Activated CD8-positive, alpha-beta memory T cell treated with anti-CD3 and anti-CD28 coated beads for 36 hours (primary cell): ENCODE results near the gene PAN2. TPM values are rescaled to one million over a fixed set of nuclear protein-coding genes. Genes with fewer than 3 reads are reported as not detected.
"Not testable (repeated sequence)": the region's sequence is repeated elsewhere in the genome, so short reads cannot be mapped to it uniquely, and the experiment has no call there.

Experiments
- CTCF ChIA-PET: fragments of 350-600 bp; sonication (Branson Sonifier 250); formaldehyde crosslinking; loops from one replicate; lab custom pipeline; 2021; ENCODE audit warnings: antibody characterized with exemption; lab: Charles Lee
- POLR2A ChIA-PET: fragments of 350-600 bp; sonication (Branson Sonifier 250); formaldehyde crosslinking; loops from one replicate; lab custom pipeline; 2021; ENCODE audit warnings: antibody characterized with exemption; lab: Charles Lee
- total RNA-seq, 2 experiments: library from RNA; stranded (reverse); gene quantifications; one replicate each; pipeline ENCODE4 v1.2.3, GENCODE V29; 2021

Gene PAN2
- total RNA-seq, 2 experiments from 2014 or later: 25.5 to 25.8 TPM

DNA sequence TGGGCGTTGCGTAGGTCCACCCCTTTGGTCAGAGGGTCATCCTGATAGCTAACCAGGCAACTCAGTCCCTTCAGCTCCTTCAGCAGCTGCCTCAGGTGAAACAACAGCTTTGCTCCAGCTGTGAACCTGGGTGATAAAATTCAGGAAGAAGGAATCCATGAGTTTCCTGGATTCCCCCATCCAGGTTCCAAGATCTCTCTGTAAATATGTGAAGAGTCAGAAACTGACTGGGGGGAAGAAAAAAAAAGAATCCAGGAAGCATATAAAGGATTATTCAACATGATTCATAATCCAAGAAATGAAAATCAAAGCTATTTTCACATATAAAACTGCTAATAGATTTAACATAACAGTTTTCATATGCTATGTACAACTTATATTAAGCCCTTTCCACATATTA is 17.5 kb upstream of the PAN2 start:
- POLR2A ChIA-PET: no interaction called here

DNA sequence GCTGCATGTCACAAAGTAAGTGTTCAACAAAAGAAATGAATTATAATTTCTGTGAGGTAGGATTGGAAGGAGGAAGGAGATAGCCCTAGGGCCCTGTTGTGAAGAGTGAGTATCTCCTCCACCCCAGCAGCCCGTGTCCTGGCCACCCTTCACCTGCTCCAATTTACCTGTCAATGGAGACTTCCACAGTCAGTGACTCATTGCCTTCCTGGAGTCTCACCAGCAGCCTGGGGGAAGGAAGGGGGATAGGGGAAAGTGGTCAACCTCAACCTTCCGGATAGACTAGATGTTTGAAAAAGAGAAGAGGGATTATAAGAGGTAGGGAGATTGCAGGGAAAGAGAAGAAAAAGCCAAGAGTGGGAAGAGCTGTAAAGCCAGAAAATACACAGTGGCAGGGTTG is 16.9 kb upstream of the PAN2 start:
- POLR2A ChIA-PET: no interaction called here

More for the DNA sequence above, 17.5 kb upstream of the PAN2 start:
- CTCF ChIA-PET: interaction anchor here (0.6 to 1.7 kb wide), 3 partner anchors 11 to 195 kb away, joined by 3 to 4 read pairs (median 3); partner anchors contain the start of gene PAN2

DNA sequence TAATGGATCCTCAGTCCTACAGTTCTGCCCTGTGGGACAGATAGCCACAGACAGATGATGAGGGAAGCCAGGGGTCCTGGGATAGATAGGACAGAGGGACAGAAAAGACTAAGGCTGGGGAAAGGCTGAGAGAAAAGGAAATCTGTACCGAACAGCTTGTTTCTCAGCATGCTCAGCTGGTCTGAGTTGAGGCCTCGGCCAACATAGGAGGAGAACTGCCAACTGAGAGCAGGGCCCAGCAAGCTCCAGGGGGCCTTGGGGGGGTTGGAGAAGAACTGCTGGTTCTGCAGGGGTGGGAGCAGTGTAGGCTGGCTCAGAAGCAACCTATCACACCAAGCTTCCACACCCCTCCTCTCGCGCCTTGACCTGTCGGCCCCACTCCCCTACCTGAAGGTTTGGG is 15.0 kb upstream of the PAN2 start:
- POLR2A ChIA-PET: interaction anchor here (1.0 kb wide), 1 partner anchor 9 kb away, joined by 3 read pairs; no protein-coding TSS in a partner anchor
- CTCF ChIA-PET: no interaction called here

More for the DNA sequence above, 16.9 kb upstream of the PAN2 start:
- CTCF ChIA-PET: interaction anchor here (1.0 to 1.7 kb wide), 2 partner anchors 10 to 17 kb away, joined by 3 to 4 read pairs; partner anchors contain the start of gene PAN2

DNA sequence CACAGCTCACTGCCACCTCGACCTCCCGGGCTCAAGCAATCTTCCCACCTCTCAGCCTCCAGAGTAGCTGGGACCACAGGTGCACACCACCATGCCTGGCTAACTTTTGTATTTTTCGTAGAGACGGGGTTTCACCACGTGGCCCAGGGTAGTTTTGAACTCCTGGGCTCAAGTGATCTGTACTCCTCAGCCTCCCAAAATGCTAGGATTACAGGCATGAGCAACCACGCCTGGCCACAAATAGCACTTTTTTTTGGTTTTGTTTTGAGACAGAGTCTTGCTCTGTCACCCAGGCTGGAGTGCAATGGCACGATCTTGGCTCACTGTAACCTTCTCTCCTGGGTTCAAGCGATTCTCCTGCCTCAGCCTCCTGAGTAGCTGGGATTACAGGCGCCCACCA is 13.5 kb upstream of the PAN2 start:
- CTCF ChIA-PET: interaction anchor here (1.1 to 1.2 kb wide), 2 partner anchors 39 to 101 kb away, joined by 3 read pairs; no protein-coding TSS in a partner anchor
- POLR2A ChIA-PET: not testable (repeated sequence)

DNA sequence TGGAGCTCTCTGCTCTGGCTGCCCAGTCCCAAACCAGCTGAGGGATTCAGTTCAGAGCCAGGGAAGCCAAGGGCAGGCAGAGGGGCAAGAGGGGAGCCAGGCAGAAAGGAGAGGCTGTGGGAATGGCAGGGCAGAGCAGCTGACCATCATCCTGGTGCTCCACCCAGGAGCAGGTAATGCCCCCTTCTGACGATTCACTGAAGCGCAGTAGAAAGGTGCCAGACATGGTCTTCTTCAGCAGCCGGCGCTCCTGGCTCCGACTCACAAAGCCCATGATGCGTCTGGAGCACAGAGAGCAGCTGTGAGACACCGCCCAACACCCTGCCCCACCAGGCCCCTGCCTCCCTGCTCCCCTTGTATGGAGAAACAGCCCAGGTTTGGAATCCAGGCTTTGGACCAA is 12.9 kb upstream of the PAN2 start:
- CTCF ChIA-PET: interaction anchor here (1.1 to 1.2 kb wide), 2 partner anchors 40 to 100 kb away, joined by 3 read pairs; no protein-coding TSS in a partner anchor
- POLR2A ChIA-PET: no interaction called here

DNA sequence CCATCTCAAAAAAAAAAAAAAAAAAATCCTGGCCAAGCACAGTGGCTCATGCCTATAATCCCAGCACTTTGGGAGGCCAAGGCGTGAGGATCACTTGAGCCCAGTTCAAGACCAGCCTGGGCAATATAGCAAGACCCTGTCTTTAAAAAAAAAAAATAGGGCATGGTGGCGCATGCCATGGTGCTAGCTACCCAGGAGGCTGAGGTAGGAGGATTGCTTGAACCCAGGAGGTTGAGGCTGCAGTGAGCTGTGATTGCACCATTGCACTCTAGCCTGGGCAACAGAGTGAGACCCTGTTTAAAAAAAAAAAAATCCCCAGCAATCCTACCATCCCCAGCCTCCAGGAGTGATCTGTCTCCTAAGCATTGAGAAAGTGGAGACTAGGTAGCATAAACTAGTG is 8.5 kb upstream of the PAN2 start:
- CTCF ChIA-PET: interaction anchor here (0.7 to 4.0 kb wide), 2 partner anchors 26 to 117 kb away, joined by 5 to 13 read pairs; partner anchors contain the start of gene CNPY2
- POLR2A ChIA-PET: interaction anchor here (0.7 to 1.0 kb wide), 3 partner anchors 11 to 119 kb away, joined by 3 to 6 read pairs (median 4); no protein-coding TSS in a partner anchor

DNA sequence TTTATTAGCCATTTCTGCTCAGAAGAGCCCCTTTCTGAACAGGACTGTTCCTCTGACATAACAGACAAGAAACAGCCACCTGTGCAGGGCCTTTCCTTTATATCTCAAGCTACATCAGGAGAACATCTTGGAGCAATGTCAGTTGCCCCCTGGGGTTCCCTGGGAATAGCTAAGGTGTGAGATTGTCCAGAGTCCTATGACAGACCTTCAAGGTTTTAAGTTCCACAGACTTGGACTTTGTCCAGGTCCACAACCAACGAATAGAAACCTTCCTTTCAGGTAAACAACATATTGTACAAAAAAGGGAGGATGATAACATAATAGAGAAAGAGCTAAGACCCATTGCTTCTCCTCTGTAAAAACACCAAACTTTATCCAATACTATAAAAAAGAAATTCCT is 7.8 kb upstream of the PAN2 start:
- CTCF ChIA-PET: interaction anchor here (0.9 to 4.0 kb wide), 3 partner anchors 9 to 25 kb away, joined by 3 to 13 read pairs (median 4); partner anchors contain the start of genes CNPY2 and STAT2

DNA sequence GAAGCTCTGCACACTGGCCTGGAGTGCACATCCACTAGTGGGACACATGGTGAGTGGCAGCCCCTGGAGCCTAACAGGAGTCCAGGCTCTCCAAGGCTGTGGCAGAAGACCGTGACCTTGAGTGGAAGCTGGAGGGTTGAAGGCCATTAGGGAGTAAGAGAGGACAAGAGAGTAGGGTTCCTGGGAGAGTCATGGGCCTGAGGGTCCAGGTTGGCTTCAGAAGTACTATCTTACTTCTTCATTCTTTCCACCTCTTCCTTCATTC is 5.3 kb upstream of the PAN2 start:
- ChIA-PET CTCF (interaction anchor here (1.2 to 4.0 kb wide), 4 partner anchors 20 to 220 kb away, joined by 3 to 13 read pairs (median 9); partner anchors contain the start of genes CNPY2 and STAT2), POLR2A (interaction anchor here (1.0 to 2.3 kb wide), 6 partner anchors 18 to 110 kb away, joined by 3 to 28 read pairs (median 6); partner anchors contain the start of genes APOF, CS, STAT2 and TIMELESS)

More for the DNA sequence above, 7.8 kb upstream of the PAN2 start:
- POLR2A ChIA-PET: interaction anchor here (0.6 to 1.0 kb wide), 2 partner anchors 9 to 16 kb away, joined by 4 to 22 read pairs; no protein-coding TSS in a partner anchor

DNA sequence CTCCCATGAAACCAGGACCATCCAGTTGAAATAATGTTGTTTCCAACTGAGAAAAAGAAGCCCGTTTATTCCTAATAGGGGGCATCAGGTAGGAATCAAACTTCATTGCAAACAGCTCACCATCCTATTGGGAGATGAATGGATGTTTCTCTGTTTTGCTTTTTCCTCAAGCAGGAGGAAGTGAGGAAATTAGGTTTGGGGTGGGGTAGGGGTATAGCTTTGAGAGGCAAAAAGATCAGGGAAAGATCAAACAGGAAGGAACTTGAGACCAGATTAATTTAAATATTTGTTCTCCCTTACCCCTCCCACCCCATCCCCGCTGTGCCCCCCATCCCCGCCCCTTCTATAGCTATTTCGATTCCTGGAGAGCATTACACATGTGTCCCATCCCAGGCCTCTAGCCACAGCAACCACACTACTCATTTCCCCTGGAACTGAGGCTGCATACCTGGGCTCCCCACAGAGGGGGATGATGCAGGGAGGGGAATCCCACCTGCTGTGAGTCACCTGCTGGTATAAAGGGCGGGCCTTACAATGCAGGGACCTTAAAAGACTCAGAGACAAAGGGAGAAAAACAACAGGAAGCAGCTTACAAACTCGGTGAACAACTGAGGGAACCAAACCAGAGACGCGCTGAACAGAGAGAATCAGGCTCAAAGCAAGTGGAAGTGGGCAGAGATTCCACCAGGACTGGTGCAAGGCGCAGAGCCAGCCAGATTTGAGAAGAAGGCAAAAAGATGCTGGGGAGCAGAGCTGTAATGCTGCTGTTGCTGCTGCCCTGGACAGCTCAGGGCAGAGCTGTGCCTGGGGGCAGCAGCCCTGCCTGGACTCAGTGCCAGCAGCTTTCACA is 4.7 kb upstream of the PAN2 start, which contains the start of gene IL23A:
Gene IL23A (plus strand): TSS at position 577 of the 850 bp plus-strand sequence. CDS start 161 bp downstream, at position 738.
- POLR2A ChIA-PET: interaction anchor here (0.9 to 2.3 kb wide), 8 partner anchors 17 to 184 kb away, joined by 3 to 28 read pairs (median 5); partner anchors contain the start of genes APOF, CS, STAT2 and TIMELESS

DNA sequence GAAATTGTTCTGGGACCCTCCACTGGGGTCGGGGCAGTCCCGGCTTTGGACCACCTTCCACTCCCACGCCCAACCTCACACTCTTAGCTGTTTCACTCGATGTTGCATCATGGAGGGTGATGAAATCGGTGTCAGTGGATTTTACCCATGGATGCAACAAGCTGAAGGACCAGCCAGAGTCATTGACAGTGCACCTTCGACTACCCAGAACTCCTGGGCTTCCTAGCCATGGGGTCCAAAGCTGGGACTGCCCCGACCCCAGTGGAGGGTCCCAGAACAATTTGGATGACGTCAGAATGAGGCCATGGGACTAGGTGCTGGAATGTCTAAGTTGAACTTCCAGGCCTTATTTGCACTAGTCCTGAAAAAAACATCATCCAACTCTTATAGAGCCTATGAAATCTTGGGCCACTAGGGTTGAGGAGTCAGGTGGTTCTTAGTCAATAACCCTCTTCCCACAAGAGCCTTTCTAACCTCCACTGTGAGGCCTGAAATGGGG is 4.0 kb upstream of the PAN2 start:
- ChIA-PET CTCF (interaction anchor here (0.6 to 2.8 kb wide), 3 partner anchors 22 to 411 kb away, joined by 3 to 13 read pairs (median 3); partner anchors contain the start of gene STAT2), POLR2A (interaction anchor here (0.7 to 2.3 kb wide), 9 partner anchors 17 to 942 kb away, joined by 3 to 28 read pairs (median 7); partner anchors contain the start of genes APOF, CS, STAT2 and TIMELESS)

More for the DNA sequence above, 4.7 kb upstream of the PAN2 start, which contains the start of gene IL23A:
- CTCF ChIA-PET: interaction anchor here (1.2 to 4.0 kb wide), 4 partner anchors 21 to 220 kb away, joined by 3 to 13 read pairs (median 9); partner anchors contain the start of genes CNPY2 and STAT2

DNA sequence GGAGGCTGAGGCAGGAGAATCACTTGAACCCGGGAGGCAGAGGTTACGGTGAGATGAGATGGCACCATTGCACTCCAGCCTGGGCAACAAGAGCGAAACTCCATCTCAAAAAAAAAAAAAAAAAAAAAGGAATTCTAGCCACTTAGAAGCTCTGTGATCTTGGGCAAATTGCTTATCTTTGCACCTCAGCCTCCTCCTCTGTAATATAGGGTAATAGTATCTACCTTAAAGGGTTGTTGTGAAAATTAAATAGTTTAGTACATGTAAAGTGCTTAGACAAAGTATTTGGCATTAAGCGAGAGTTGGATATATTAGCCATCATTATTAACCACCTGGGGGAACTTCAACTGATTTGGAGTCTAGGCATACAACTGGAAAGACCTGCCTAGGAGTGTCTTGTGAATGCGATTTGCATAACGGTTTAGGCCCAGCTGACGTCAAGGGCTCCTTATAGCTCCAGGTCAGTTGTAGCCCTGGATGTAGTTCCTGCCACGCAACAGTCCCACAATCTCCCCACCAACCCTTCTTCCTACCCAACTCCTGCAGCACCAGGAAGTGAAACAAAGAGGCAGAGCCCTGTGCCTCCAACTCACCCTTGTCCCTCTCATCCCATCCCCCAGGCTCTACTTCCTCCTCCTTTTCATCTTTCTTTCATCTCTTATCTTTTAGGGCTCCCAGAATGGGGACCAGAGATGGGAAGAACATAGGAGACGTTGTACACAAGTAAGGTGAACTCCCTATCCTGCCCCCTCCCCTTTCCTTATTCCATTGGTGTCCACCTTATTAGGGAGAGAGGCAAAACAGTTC is 2.8 kb upstream of the PAN2 start:
- CTCF ChIA-PET: interaction anchor here (0.8 kb wide), 1 partner anchor 21 kb away, joined by 3 read pairs; the partner anchor contains the start of gene CNPY2
- POLR2A ChIA-PET: interaction anchor here (0.6 to 1.6 kb wide), 2 partner anchors 23 to 121 kb away, joined by 3 to 4 read pairs; partner anchors contain the start of gene STAT2

DNA sequence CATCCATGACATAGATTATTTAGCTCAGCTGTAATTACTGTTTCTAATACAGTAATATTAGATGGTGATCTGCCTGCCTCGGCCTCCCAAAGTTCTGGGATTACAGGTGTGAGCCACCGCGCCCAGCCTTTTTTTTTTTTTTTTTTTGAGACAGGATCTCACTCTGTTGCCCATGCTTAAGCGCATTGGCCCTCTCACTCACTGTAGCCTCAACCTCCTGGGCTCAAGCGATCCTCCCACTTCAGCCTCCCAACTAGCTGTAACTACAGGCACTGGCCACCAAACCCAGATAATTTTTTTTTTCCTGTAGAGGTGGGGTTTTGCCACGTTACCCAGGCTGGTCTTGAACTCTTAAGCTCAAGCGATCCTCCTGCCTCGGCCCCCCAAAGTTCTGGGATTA is 1.7 kb upstream of the PAN2 start:
- POLR2A ChIA-PET: interaction anchor here (1.6 kb wide), 1 partner anchor 24 kb away, joined by 4 read pairs; the partner anchor contains the start of gene STAT2
- CTCF ChIA-PET: not testable (repeated sequence)

DNA sequence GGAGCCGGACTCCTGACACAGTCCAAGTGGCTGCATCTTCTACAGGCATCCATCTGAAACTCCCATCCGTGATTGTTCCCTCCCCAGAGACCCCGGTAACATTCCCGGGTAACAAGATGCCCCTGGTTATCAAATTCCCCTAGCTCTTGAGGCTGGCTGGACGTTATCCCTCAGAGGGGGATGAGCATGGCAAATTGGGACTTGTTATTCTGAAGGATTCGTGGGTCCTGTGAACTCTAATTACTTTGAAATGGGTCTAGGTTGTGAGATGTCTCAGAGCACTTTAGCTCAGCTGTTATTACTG is 642 bp upstream of the PAN2 start:
- ChIA-PET POLR2A (interaction anchor here (0.6 to 1.5 kb wide), 3 partner anchors 14 to 25 kb away, joined by 3 to 8 read pairs (median 4); partner anchors contain the start of gene STAT2), CTCF (interaction anchor here (1.5 kb wide), 1 partner anchor 130 kb away, joined by 4 read pairs; no protein-coding TSS in a partner anchor)

DNA sequence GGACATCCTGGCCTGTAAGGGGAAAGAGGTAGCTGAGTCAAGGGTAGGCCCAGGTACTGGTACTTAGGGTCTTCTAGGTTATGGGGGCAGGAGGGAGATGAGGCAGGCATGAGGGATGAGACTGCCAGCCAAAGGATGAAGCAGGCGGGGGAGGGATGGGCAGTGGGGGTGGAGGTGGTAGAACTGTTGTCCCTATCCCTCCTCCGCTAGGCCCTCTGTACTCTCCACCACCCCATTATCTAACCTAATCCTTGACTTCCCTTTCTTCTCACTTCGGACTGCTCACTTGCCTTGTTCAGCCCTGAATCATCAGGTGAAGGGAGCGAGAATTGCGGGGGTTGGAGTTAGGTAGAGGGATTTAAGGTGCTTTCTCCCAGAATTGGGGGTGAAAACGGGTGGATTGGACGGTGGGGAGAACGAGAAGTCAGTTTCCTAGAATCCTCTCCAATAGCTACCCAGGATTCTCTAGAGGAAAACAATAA is 562 bp downstream of the PAN2 start:
- ChIA-PET POLR2A (interaction anchor here (0.7 to 1.5 kb wide), 5 partner anchors 8 to 229 kb away, joined by 3 to 22 read pairs (median 8); partner anchors contain the start of genes CS, PA2G4 and STAT2), CTCF (interaction anchor here (1.0 to 1.5 kb wide), 3 partner anchors 18 to 135 kb away, joined by 3 to 4 read pairs (median 3); partner anchors contain the start of gene SPRYD4)

DNA sequence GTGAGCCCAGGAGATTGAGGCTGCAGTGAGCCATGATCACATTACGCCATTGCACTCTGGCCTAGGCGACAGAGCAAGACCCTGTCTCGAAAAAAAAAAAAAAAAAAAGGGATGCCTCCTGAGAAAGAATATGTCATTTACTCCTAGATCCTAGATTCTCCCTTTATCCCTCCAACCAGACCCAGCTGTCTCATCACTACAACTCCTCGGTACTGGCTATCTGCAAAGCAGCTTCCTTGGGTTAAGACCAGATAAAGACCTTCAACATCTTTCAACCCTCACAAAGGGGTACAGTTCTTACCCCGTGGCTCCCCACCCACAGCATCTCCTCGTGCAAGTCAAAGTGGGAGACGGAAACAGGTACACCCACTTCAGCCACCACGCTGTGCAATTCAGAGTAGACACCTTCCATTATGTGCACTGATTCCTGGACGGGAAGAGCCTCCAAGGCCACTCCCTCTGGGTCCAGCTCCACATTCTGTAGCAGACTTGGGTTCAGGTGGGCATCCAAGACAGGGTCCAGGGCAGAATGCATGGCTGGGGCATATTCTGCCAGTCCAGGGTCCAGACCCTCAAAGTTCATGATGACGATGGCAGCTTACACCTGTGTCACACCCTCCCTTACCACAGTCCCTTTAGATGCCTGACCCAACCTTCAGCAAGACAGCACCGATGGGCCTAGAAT is 1.1 kb downstream of the PAN2 start:
- ChIA-PET POLR2A (interaction anchor here (0.7 to 1.5 kb wide), 3 partner anchors 9 to 27 kb away, joined by 8 to 22 read pairs (median 10); partner anchors contain the start of gene STAT2), CTCF (interaction anchor here (1.0 kb wide), 1 partner anchor 22 kb away, joined by 4 read pairs; no protein-coding TSS in a partner anchor)

DNA sequence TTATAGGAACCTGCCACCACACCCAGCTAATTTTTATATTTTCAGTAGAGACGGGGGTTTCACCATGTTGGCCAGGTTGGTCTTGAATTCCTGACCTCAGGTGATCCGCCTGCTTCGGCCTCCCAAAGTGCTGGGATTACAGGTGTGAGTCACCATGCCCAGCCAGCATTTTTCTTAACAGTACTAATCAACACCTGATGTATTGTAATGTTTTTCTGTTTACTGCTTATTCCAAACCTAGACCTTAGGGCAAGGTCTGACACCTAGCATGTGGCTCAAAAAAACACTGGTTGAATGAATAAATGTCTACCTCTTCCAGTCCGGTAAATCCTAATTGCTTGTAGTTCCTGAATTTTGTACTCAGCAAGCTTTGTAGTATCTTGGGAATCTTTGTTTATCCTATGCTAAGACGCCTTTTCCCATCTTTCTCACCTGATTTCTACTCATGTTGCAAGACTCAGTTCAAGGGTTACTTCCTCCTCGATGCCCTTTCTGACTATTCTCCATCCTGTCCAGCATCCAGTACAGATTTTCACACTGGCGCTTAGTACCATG is 2.8 kb downstream of the PAN2 start:
- CTCF ChIA-PET: interaction anchor here (0.5 to 1.2 kb wide), 2 partner anchors 26 to 31 kb away, joined by 3 to 4 read pairs; no protein-coding TSS in a partner anchor
- POLR2A ChIA-PET: no interaction called here
